Thymus (tissue), 11 donors: ENCODE measurements around the gene RAD17. TPM values are rescaled to one million over a fixed set of nuclear protein-coding genes. Genes with fewer than 3 reads are reported as not detected.

Experiments used
- DNase-seq, 9 donors: peaks; one replicate each; pipeline ENCODE4 v3.0.0-alpha.2; 2013; ENCODE audit warnings: low spot score in 9 of 9, low read depth in 6 of 9, missing footprints in 1 of 9
- H3K27ac ChIP-seq, 2 donors: one replicate each; pipeline ENCODE4 v1.5.1; 2013; ENCODE audit warnings: control low read depth in 1 of 2, low read depth in 1 of 2, low read length in 1 of 2, mild to moderate bottlenecking in 1 of 2, moderate library complexity in 1 of 2
- H3K27me3 ChIP-seq, 2 donors: one replicate each; pipeline ENCODE4 v1.5.1; 2013; ENCODE audit warnings: low read length in 1 of 2; ENCODE audit not compliant: control insufficient read depth in 2 of 2, insufficient read depth in 1 of 2
- H3K36me3 ChIP-seq, 2 donors: one replicate each; pipeline ENCODE4 v1.5.1; 2013; ENCODE audit warnings: low read length in 1 of 2, mild to moderate bottlenecking in 1 of 2, moderate library complexity in 1 of 2; ENCODE audit not compliant: control insufficient read depth in 2 of 2, insufficient read depth in 2 of 2
- H3K4me1 ChIP-seq, 2 donors: one replicate each; pipeline ENCODE4 v1.5.1; 2013; ENCODE audit warnings: low read length in 2 of 2; ENCODE audit not compliant: control insufficient read depth in 2 of 2, insufficient read depth in 2 of 2
- H3K4me3 ChIP-seq, 2 donors: one replicate each; pipeline ENCODE4 v1.5.1; 2013; ENCODE audit warnings: low read length in 2 of 2, control low read depth in 1 of 2, mild to moderate bottlenecking in 1 of 2
- H3K9me3 ChIP-seq, 2 donors: one replicate each; pipeline ENCODE4 v1.5.1; 2013; ENCODE audit warnings: low read length in 1 of 2, mild to moderate bottlenecking in 1 of 2; ENCODE audit not compliant: control insufficient read depth in 2 of 2, insufficient read depth in 1 of 2
- WGBS: extraction: QIAGEN DNeasy Blood & Tissue Kit; methylation state at CpG from one replicate; pipeline ENCODE4 v1.1.7; 2013; 5-methylcytosine and 5-hydroxymethylcytosine counted together
- polyA plus RNA-seq: library from polyadenylated mRNA; stranded (reverse); fragments of 200-250 nt; gene quantifications from one replicate; pipeline ENCODE4 v1.2.3, GENCODE V29; 2013
- total RNA-seq: library from RNA; stranded (reverse); fragments of 120-200 nt; gene quantifications from one replicate; pipeline ENCODE4 v1.2.4, GENCODE V29; 2013
- donor health status: healthy.

RAD17 gene
- total and polyA plus RNA-seq, 2 donors = 23.8 to 28.3 TPM

DNA sequence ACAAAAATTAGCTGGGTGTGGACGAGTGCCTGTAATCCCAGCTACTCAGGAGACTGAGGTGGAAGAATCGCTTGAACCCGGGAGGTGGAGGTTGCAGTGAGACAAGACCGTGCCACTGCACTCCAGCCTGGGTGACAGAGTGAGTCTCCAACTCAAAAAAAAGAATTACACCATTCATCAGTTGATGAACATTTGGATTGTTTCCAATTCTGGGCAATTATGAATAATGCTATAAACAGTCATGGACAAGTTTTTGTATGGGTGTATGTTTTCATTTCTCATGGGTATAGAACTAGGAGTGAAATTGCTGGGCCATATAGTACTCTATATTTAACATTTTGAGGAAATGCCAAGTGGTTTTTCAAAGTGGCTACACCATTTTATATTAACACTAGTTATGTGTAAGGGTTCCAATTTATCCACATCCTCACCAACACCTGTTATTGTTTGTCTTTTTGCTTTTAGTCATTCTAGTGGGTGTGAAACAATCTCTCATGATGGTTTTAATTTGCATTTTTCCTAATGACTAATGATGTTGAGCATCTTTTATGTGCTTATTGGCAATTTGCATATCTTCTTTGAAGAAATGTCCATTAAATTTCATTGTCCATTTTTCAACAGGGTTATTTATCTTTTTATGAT is 28.0 kb upstream of the RAD17 start:
- WGBS = 98% methylated on average over 4 of the region's 4 CpGs
- DNase-seq = no peak
- Histone ChIP-seq H3K4me3 (no peak overlapping the region), H3K4me1 (no peaks in the 10 kb centered on the region), H3K9me3 (no peaks in the 10 kb centered on the region), H3K27ac (no peak overlapping the region), H3K36me3 (no peaks in the 10 kb centered on the region), H3K27me3 (no peaks in the 10 kb centered on the region)

DNA sequence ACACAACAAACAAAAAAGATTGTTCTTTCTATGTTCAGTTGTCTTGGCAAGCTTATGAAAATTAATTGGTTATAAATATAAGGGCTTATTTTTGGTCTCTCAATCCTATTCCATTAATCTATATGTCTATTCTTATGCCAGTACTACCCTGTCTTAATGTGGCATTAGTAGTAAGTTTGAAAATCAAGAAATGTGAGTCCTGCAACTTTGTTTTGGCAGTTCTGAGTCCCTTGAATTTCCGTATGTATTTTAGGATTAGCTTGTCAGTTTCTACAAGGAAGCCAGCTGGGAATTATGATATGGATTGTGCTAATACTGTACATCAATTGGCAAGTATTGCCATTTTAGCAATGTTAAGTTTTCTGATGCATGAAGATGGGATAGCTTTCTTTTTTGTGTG is 26.5 kb upstream of the RAD17 start:
- DNase-seq = no peak
- no peaks in the 10 kb centered on the region for H3K4me1 ChIP-seq

DNA sequence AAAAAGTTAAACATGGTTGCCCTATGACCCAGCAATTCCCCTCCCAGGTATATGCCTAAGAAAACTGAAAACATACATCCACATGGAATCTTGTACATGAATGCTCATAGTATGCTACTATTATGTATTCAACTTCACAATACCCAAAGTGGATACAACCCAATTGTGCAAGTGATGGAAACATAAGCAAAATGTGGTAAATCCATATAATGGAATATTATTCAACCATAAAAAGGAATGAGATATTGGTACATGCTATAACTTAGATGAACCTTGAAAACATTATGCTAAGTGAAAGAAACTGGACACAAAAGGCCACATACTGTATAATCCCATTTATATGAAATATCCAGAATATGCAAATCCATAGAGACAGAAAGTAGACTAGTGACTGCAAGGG is 19.0 kb upstream of the RAD17 start:
- Histone ChIP-seq H3K4me3 (no peak overlapping the region), H3K27me3 (no peaks in the 10 kb centered on the region), H3K36me3 (peaks cover 9 to 32% of the 10 kb centered on the region in 2 donors), H3K27ac (no peak overlapping the region), H3K9me3 (no peaks in the 10 kb centered on the region), H3K4me1 (no peaks in the 10 kb centered on the region)
- DNase-seq = no peak

More for the DNA sequence above, 26.5 kb upstream of the RAD17 start:
- Histone ChIP-seq H3K27ac (no peak overlapping the region), H3K27me3 (no peaks in the 10 kb centered on the region), H3K9me3 (no peaks in the 10 kb centered on the region), H3K36me3 (no peaks in the 10 kb centered on the region), H3K4me3 (no peak overlapping the region)
- 96% methylated on average over 1 of the region's 1 CpG for WGBS

DNA sequence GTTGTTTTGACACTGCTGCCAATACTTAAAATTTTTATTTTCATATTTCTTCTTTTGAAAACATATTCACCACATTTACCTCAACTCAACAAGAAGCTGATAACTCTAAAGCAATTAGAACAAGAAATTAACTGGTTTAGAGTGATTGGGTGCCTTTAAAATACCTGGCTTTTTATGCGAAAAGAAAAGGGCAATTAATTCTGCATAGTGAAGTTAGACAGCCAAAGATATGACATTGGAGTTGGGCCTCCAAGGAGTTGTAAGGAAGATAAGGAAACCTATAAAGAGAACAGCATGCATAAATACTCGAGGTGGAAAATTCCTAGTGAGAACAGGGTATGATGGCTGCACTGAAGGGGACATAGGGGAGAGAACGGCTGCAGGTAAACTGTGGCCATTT is 9.9 kb upstream of the RAD17 start:
- 94% methylated on average over 3 of the region's 3 CpGs for WGBS
- Histone ChIP-seq H3K27me3 (no peaks in the 10 kb centered on the region), H3K4me1 (no peaks in the 10 kb centered on the region), H3K27ac (no peak overlapping the region), H3K36me3 (peaks cover 12 to 36% of the 10 kb centered on the region in 2 donors), H3K4me3 (no peak overlapping the region), H3K9me3 (no peaks in the 10 kb centered on the region)
- no peak for DNase-seq

DNA sequence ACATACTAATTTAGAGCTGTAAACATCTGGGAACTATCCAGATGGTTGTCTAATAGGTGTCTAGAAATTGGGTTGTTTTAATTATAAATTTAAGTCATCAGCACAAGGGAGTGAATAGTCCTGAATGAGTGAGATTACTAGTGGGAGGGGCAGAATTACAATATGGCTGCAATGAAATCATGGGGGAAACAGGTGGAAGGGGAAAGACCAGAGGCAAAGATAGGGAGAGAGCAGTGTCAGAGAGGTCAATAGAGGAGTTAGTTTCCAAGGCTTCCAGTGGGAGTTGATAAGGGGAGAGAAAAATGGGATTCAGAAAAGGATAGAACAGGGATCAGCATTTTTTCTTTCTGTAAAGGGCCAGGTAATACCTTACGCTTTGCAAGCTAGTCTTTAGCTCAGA is 9.2 kb upstream of the RAD17 start:
- peaks cover 8 to 38% of the 10 kb centered on the region in 2 donors for H3K36me3 ChIP-seq
- 94% methylated on average over 1 of the region's 1 CpG for WGBS

DNA sequence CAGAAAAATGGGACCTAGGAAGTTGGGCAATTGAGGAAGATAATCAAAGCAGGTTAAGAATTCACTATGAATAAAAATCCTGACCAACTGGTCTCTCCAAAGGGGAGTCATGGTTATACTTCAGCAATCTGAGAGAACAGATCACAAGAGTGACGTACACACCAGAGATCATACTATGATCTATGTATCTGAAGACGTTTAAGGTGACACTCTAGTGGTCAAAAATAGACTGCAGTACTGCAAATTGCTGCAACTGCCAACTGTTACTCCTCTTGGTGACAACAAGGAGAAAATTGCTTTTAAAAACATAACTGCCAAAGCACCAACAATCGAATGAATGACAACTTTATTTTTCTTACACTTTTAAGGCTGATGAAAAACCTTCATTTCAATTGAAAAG is 5.2 kb upstream of the RAD17 start:
- Histone ChIP-seq H3K27me3 (no peaks in the 10 kb centered on the region), H3K4me3 (no peak overlapping the region), H3K9me3 (no peaks in the 10 kb centered on the region), H3K27ac (no peak overlapping the region), H3K36me3 (peaks cover 11 to 52% of the 10 kb centered on the region in 2 donors), H3K4me1 (peaks cover 6% of the 10 kb centered on the region in 2 donors)
- WGBS = 70% methylated on average over 3 of the region's 3 CpGs
- DNase-seq = peak in 2 of 9 donors; percentile 5 to 21

More for the DNA sequence above, 9.2 kb upstream of the RAD17 start:
- Histone ChIP-seq H3K4me3 (no peak overlapping the region), H3K9me3 (no peaks in the 10 kb centered on the region), H3K4me1 (no peaks in the 10 kb centered on the region), H3K27me3 (no peaks in the 10 kb centered on the region), H3K27ac (no peak overlapping the region)
- no peak for DNase-seq

DNA sequence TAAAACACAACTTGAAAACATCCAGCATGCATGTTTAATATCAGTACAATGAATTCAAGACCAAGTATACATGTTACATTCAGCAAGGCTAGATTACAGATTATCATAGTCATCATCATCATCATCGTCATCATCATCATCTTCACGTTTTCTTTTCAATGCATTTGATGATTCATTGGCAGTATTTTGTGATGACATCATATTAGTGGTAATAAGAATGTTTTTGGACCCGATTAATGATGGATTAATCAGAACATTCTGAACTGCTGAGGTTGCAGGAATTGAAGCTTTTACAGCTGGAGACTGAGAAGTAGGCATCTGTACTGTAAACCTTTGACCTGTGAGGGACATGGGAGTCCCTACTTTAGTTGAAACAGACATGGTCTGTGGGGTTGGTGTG is 4.8 kb upstream of the RAD17 start:
- Histone ChIP-seq H3K9me3 (no peaks in the 10 kb centered on the region), H3K27ac (no peak overlapping the region), H3K4me3 (no peak overlapping the region), H3K27me3 (no peaks in the 10 kb centered on the region), H3K36me3 (peaks cover 11 to 52% of the 10 kb centered on the region in 2 donors), H3K4me1 (peaks cover 6% of the 10 kb centered on the region in 2 donors)
- no peak for DNase-seq
- 98% methylated on average over 3 of the region's 3 CpGs for WGBS

DNA sequence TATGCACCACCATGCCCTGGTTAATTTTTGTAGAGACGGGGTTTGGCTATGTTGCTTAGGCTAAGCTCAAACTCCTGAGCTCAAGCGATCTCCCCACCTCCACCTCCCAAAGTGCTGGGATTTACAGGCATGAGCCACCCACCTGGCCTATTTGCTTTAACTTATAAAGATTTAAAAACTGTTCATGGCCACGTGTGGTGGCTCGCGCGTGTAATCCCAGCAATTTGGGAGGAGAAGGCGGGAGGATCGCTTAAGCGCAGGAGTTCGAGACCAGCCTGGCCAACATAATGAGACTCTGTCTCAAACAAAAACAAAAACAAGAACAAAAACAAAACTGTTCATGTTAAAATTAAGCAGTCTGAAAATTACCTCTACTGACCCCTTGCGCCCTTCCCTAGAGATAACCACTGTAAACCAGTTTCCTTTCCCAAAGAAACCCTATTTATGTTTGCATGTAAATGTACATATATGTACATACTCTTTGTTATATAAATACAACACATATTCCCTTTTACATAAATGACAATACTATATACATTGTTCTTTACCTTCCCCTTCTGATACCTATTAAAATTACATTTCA is 1.8 kb upstream of the RAD17 start:
- peak overlapping the region in 1 of 2 donors; percentile 95 for H3K4me3 ChIP-seq
- DNase-seq = no peak
- H3K9me3 ChIP-seq = no peaks in the 10 kb centered on the region
- no peaks in the 10 kb centered on the region for H3K27me3 ChIP-seq
- WGBS = 96% methylated on average over 11 of the region's 11 CpGs
- H3K27ac ChIP-seq = no peak overlapping the region
- H3K4me1 ChIP-seq = peaks cover 6 to 10% of the 10 kb centered on the region in 2 donors
- H3K36me3 ChIP-seq = peaks cover 5 to 38% of the 10 kb centered on the region in 2 donors

DNA sequence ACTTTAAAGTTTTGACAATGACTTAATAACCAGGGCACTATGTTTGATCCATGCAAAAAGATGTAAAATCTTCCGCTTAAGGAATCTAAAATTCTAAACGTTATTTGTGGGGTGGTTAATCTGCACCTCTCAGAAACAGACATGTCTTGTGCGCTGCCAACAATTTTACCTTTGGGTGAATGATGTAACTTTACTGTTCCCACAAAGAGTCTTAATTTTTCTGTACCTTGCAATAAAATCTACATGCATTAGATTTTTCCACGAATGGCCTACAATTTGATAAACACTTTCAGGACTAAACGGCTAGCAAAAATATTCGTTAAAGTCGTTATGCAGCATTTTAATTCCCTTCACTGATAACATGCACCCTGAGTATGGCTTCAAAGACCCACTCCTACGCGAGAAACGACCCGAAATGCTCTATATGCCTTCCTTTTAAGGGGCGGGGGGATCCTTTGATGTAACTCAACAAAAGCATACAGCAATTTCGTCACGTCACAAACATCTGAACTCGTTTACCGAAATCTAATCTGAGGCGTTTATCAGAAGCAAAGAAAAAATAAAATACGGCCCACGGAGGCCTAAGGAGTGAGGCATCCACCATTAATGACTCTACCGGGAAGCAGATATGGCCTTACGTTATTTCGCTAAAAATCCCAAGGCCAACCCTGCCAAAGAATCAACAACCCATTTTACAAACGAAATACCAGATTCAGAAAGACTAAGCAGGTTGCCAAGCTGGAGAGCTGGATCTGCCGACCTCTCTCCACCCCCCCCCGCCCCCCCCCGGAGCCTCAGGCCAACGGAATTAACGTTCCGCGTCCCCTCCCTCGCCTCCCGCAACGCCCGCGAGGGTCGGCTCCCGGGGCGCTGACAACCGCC is 919 bp upstream of the RAD17 start:
- 3% methylated on average over 39 of the region's 39 CpGs for WGBS
- peak; percentile 42 to 87 (median 59) for DNase-seq

More for the DNA sequence above, 919 bp upstream of the RAD17 start:
- Histone ChIP-seq H3K36me3 (peaks cover 3 to 34% of the 10 kb centered on the region in 2 donors), H3K4me3 (peak overlapping the region; percentile 95 to 98), H3K4me1 (peaks cover 6 to 10% of the 10 kb centered on the region in 2 donors), H3K9me3 (no peaks in the 10 kb centered on the region), H3K27me3 (no peaks in the 10 kb centered on the region), H3K27ac (peak overlapping the region; percentile 96 to 99)
